ENCODE data around the gene RTL5. TPM values are rescaled to one million over a fixed set of nuclear protein-coding genes. Genes with fewer than 3 reads are reported as not detected.

RTL5 gene
- total and polyA plus RNA-seq, 2 experiments from 2014 or later = 0.31 to 0.94 TPM

GRCh38 chrX:72165551-72165950 lies 33.8 kb upstream of the RTL5 start:
- H3K9me2 ChIP-seq (ENCODE audit: insufficient read depth) = no peaks in the 10 kb centered on the region

More at GRCh38 chrX:72165551-72165950, 33.8 kb upstream of the RTL5 start:
- Histone ChIP-seq H3K4me1 (ENCODE audit: insufficient read depth) (no peaks in the 10 kb centered on the region), H2AFZ (no peak overlapping the region), H3K79me2 (replicated peaks; ENCODE audit: insufficient read depth) (no peaks in the 10 kb centered on the region), H3F3A (replicated peaks; ENCODE audit: low read depth) (no peaks in the 10 kb centered on the region), H3K27me3 (ENCODE audit: insufficient read depth) (no peaks in the 10 kb centered on the region), H3K27ac (ENCODE audit: low read depth) (no peak overlapping the region), H3K36me3 (ENCODE audit: insufficient read depth) (no peaks in the 10 kb centered on the region), H3K4me3 (no peak overlapping the region), H4K20me1 (replicated peaks; ENCODE audit: insufficient read depth) (no peaks in the 10 kb centered on the region), H3K4me2 (no peak overlapping the region)
- no peaks in the 10 kb centered on the region for H3K4me1 Mint-ChIP-seq
- no peak for ATAC-seq
- H3K4me3 Mint-ChIP-seq = no peak overlapping the region
- no peaks in the 10 kb centered on the region for H3K27me3 Mint-ChIP-seq (ENCODE audit: insufficient read depth, low read depth, poor library complexity)
- no peak overlapping the region for H3K27ac Mint-ChIP-seq
- TF ChIP-seq EZH2phosphoT487 (IDR thresholded peaks at IDR 0.05; ENCODE audit: unreplicated experiment) = no peak
- TF ChIP-seq JUNB (IDR thresholded peaks at IDR 0.05; ENCODE audit: unreplicated experiment) = no peak
- TF ChIP-seq CREB1 (CRISPR knock-in tag; IDR thresholded peaks at IDR 0.05; ENCODE audit: low read depth) = no peak
- TF ChIP-seq ZNF114 (CRISPR knock-in tag; IDR thresholded peaks at IDR 0.05) = no peak
- no peak for TF ChIP-seq REST (IDR thresholded peaks at IDR 0.05; ENCODE audit: unreplicated experiment)
- no peak for TF ChIP-seq ZNF331 (CRISPR knock-in tag; IDR thresholded peaks at IDR 0.05; ENCODE audit: low read depth)
- TF ChIP-seq ZNF462 (CRISPR knock-in tag; IDR thresholded peaks at IDR 0.05) = no peak
- no peak for TF ChIP-seq POLR2AphosphoS5 (IDR thresholded peaks at IDR 0.05; ENCODE audit: low read depth)
- no peak for TF ChIP-seq EZH2 (IDR thresholded peaks at IDR 0.05; ENCODE audit: low read depth, unreplicated experiment)
- TF ChIP-seq STAT1 (IDR thresholded peaks at IDR 0.05; ENCODE audit: unreplicated experiment) = no peak
- no peak for TF ChIP-seq CTCF (conservative IDR thresholded peaks at IDR 0.05; ENCODE audit: low read depth in 2 of 2)
- no peak for TF ChIP-seq ETS1 (IDR thresholded peaks at IDR 0.05)
- TF ChIP-seq NANOG (IDR thresholded peaks at IDR 0.05; ENCODE audit: borderline replicate concordance) = no peak
- no peaks in the 10 kb centered on the region for H3K36me3 Mint-ChIP-seq (ENCODE audit: low read depth)
- H3K9me3 Mint-ChIP-seq = no peaks in the 10 kb centered on the region; the same call in 2 of the 3 replicates
- DNase-seq (ENCODE audit: low spot score) = no peak

Measured in GM23338 (cell line).